Measurements from ENCODE around the gene WDR5.

GRCh38 chr9:134141906-134142305 lies 6.0 kb downstream of the WDR5 start:
- no peak for TF ChIP-seq CTCF (IDR thresholded peaks at IDR 0.05)
- TF ChIP-seq ELF4 (CRISPR knock-in tag; IDR thresholded peaks at IDR 0.05; ENCODE audit: low read depth), result no peak
- TF ChIP-seq ZNF121 (CRISPR knock-in tag; IDR thresholded peaks at IDR 0.05), result no peak
- TF ChIP-seq SP1 (CRISPR knock-in tag; conservative IDR thresholded peaks at IDR 0.05), result no peak
- no peak for TF ChIP-seq PRDM15 (CRISPR knock-in tag; IDR thresholded peaks at IDR 0.05)
- TF ChIP-seq USF2 (CRISPR knock-in tag; IDR thresholded peaks at IDR 0.05), result no peak
- no peak for TF ChIP-seq E2F4 (CRISPR knock-in tag; IDR thresholded peaks at IDR 0.05; ENCODE audit: borderline replicate concordance, low read depth)
- no peak for TF ChIP-seq MAX (CRISPR knock-in tag; IDR thresholded peaks at IDR 0.05)
- TF ChIP-seq IRF1 (CRISPR knock-in tag; IDR thresholded peaks at IDR 0.05), result no peak
